Stimulated activated CD4-positive, alpha-beta T cell treated with anti-CD3 and anti-CD28 coated beads, Interleukin-15, amount 100 ng/mL, for 24 hours (primary cell): ENCODE results near the gene DHRS9.

ENCODE experiments used
- DNase-seq: peaks from one replicate; pipeline ENCODE4 v3.0.0-alpha.2; 2020

Gene DHRS9

DNA sequence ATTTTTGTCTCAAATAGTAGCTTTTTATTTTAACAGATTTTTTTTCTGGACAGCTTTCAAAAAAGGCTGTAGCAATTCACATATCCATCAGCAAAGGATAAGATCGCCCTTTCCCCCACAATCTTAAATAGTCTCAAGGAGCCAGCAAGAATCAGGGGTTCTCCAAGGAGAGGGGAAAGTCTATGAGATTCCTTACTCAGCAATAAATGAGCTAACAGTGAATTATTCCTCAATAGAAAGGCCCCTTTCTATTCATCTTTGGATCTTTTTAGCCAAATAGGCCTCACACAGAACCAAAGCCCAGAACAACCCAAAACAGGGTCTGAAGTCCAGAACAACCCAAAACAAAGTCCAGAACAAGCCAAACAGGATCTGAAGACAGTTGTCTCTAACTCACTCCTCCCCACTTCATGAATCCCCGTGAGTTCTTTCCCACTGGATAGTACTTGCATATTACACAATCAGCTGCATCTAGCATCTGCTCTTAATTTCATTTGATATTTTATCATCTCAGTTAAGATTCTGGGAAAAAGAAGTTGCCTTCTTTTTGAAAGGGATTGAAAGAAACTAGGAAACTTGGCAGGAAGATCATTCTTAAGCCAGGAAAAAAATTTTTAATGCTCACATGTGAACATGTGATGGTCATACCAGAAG is 3.4 kb upstream of the DHRS9 start:
- no peak for DNase-seq

DNA sequence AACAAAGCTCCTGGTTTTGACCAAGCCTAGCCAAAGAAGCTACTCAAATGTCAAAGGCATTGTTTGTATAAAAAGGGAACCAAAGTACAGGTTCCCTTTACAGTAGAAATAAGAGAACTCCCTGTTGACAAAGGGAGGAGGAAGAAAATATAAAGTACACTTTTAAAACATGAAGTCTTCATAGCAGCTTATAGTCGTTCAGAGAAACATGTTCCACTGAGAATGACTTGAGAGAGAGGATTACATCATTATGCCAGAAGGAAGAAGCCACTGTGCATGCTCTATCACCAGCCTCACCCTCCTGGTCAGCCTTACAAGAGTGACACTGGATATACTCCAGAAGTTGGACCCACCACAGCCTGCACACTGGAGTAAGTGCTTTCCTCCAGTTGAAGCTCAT is 2.5 kb upstream of the DHRS9 start:
- no peak for DNase-seq

DNA sequence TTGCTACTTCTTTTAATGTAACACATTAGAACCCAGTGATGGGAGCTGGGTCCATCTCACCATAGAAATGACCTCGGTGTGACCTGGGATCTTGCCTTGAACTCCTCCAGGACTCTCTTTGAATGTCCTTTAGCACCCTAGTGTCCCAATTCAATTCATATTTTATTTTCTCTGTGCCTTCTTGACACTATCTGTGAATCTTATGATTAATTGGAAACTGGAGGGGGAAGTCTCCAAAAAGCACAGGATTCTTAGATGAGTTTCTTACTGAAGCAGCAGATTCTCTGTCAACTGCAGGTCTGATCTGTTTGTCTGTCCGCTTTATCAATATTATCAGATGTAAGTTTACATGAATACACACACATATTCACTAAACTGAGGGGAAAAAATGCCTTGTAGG is 470 bp downstream of the DHRS9 start:
- no peak for DNase-seq

DNA sequence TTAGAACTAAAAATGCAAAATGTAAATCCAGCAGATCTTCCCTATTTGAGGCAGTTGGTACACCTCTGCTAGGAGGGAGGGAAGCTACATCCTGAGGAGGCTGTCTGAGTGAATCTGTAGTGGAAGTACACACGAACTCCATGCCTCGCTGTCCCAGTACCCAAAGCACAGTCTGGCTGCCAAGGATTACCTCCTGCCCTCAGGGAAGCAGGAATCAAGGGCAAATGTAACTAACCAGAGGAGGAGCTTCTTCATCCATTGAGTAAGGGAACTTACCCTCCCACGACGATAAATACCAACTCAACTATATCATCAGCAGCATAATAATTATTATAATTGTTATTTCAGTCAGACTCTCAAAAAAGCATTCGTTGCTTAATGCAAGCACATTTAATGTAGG is 2.1 kb downstream of the DHRS9 start:
- no peak for DNase-seq

DNA sequence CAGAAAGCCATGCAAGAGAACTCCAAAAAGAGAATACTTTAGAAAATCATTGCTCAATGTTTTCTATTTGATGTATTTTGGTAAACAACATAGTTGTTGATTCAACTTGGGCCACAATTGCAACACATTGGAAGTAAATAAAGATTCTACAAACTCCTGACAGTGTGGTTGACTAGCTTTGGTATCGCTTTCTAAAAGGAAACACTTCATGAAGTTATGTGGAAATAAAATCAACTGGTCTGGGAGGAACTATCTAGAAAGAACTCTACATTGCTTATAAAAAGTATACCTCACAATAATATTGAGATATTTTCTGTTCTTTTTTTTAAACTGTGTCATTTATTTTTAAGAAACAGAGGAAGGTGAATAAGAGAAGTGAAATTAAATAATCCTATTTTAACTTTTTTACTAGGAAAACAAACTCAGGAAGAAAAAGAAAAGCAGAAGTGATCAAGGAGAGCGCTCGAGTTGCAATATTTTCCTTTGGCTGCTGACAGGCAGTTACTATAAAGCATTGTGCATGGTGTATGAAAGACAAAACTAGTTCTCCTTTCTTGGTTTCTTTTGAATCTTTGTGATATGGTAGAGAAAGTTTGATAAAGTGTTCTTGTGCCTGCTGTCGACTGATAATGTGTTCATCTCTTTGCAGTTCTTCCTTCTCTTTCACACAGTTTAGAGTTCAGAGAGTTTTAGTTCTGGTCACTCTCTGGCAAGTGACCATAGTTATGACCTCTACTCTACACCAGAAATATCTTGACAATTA is 3.0 kb downstream of the DHRS9 start:
- no peak for DNase-seq

DNA sequence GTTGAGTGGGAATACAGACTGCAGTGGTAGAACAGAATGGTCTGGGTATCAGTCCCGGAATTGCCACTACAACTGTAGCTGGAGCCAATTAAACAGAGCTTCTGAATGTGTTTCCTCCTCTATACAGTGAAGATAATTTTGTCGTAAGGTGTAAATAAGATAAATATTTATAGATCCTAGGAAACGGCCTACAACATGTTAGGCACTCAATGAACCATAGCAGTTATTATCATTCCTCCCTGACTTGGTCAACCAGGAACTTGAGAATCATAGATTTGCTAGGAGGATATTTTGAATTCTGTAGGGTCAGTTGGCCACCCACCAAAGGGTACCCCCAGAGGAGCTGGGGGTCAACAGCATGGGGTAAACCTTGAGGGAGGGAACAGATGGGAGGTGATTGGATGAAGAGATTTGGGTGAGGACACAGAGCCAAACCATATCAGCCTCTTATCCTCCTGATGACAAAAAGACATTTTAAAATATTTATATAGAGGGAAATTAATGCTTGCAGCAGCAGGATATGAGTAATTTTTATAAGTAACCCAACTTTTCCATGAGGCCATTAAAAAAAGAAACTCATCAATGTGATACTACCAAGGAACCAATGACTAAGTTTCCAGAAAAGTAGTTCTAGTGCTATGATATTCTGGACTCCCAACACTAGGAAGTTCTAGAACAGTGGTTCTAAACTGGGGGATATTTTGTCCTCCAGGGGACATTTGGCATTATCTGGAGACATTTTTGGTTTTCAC is 4.0 kb downstream of the DHRS9 start:
- no peak for DNase-seq

DNA sequence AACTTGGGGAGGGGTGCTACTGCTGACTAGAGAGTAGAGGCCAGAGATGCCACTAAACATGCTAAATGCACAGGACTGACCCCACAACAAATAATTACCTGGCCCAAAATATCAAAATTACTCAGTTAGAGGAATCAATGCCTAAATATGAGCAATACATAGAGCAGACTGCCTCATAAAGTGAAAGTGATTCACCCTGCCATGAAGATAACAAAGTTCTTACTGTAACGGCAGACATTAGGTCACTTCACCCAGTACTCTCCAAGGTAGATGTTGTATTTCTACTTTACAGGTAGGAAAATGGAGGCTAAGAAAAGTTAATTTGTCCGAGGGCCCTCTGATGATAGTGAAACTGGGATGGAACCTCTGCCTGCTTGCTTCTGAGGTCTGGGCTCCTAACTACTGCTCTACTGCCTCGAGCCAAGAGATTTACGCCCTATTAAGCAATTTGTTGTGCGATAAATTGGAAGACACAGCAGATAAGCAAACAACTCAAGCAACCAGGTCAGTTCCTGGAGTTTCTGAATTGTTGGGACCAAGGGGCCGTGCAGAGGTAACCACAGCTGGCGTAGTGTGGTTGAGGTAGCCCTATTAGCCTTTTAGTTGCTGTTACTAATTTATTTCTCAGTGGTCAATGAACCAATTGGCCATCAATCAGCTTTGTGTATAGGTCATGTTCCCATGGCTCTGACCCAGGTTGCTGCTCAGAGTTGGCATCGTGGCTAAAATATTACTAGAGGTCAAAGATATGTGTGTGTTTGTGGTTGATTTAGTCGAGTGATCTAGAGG is 4.8 kb downstream of the DHRS9 start:
- no peak for DNase-seq

DNA sequence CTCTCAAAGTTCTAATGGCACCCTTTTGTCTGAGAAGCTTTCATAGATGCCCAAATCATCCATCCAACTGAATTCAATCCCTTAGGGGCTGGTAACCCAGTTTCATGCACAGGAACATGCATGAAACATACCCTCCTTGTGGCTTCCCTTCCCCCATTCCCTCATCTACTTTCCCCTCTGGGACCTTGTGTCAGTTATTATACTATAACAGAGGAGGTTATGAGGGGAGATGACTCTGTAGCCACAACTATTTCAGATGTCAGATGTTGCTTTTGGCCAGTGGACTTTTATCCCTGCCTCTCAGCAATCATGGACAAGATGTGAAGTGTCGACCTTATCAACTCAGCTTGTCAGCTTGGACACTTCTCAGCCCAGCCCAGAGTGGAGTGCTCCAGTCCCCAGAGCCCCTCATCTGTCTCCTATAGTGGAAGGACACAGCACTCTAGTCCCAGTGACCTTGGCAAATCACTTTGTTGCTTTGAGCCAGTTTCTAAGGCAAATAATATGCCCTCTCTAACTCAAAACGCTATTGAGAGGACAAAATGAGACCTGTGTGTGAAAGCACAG is 8.4 kb downstream of the DHRS9 start:
- DNase-seq = no peak

DNA sequence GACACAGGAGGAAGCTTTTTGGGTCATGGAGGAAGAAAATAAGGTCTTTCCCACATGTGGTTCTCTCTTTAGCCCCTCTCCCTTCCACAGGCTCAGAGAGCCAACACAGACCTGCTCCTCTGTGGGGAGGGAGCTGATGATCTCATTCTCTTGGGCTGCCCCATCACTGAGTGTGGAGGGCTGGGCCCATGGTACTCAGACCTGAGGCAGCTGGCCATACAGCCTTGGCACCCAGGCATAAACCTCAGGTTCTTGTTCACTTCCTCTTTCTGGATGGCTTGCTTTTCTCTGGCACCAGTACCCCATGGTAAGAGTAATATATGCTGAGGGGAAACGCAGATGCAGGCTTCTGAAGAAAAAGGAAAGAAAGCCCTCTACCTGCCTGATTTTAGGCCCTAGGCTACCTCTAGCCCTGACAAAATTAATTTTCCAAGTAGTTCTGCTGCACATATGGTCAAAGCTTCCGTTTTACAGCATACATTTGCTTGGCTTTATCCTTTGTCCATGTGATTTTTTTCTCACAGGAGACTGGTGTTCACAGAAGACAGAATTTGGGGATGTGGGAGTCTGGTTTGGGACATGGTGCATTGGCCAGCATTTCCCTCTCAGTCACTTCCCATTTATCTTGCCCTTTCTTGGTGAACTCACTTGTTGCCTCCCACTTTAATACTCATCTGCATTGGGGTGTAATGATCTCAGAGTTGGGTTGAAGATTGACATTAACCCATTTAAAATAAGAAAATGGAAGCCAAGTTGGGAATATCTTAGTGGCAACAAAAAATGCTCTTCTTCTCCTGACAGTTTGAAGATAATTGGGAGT is 11.1 kb downstream of the DHRS9 start:
- DNase-seq = no peak

DNA sequence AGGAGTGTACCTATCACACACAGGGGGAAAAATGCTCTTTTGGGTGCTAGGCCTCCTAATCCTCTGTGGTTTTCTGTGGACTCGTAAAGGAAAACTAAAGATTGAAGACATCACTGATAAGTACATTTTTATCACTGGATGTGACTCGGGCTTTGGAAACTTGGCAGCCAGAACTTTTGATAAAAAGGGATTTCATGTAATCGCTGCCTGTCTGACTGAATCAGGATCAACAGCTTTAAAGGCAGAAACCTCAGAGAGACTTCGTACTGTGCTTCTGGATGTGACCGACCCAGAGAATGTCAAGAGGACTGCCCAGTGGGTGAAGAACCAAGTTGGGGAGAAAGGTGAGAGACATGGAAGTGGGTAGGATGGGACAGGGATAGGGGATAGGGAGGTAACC is 12.2 kb downstream of the DHRS9 start:
- DNase-seq = no peak

DNA sequence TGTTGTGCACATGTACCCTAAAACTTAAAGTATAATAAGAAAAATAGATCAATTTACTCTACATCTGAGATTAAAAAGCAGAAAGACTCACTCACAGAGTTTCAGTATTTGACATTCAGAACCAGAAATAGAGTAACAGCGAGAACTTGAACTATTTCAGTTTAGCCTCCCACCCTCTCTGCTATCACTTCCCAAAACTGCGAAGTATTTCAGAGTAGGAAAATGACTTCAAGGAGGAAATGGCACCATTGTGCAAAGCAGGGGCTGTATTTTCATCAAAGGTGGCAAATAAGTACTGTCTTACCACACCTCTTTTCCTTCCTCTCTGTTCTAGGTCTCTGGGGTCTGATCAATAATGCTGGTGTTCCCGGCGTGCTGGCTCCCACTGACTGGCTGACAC is 13.6 kb downstream of the DHRS9 start:
- DNase-seq = no peak

DNA sequence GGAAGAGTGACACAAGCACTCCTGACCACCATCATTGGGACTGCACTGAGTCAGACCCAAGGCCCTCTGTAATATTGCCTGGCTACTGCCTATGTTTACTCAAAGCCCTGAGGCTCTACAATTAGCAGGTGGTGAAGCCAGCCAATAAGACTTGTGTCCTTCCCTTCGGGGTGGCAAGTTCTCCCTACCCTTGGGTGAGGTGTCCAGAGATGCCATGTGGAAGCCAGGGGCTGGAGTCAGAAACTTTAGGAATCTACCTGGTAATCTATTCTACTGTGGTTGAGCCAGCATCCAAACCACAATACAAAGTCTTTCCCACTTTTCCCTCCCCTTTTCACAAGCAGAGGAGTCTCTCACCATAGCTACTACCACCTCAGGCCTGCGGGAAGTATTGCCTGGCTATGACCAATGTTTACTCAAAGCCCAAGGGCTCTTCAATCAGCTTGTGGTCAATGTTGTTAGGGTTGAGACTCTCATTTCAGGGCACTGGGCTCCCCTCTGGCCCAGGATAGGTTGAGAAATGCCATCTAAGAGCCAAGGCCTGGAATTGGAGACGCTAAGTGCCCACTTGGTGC is 17.6 kb downstream of the DHRS9 start:
- DNase-seq = no peak

DNA sequence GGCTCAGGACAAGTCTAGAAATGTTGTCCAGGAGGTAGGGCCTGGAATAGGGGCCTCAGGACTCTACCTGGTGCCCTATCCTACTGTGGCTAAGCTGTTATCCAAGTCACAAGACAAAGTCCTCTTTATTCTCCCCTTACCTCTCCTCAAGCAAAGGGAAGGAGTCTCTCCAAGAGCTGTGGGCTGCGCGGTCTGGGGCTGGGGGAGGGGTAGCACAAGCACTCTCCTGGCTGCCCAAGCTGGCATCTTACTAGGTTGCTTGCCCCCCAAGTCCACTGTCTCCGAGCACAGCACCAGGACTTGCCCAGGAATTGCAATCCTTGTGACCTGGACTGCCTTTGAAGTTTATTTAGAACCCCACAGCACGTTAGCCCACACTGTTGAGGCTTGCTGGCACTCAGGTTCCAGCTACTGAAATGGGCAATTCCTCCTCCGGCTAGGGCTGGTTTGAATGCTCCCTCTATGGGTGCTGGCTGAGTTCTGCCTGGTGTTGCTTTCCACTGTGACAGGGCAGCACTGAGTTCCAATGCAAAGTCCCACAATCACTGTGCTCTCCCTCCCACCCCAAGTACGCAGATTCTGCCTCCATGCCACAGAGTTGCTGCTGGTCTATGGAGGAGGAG is 18.5 kb downstream of the DHRS9 start:
- DNase-seq = no peak

DNA sequence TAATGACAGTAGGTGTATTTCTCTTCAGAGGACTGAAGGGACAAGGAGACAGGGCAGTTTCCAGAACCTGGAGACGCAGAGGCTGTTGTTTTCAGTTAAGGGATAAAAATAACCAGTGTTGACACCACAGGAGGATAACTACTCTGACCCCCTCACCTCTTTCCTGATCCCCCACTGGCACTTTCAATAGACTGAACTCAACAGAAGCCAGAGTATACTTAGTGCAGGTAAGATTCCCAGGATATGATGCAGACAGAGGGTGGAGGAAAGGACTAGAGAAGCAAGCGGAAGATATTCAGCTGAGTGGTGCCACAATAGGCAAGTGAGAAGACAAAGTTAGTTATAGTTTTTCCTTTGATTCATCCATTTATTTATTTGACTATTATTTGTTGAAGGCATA is 19.8 kb downstream of the DHRS9 start:
- DNase-seq = no peak

DNA sequence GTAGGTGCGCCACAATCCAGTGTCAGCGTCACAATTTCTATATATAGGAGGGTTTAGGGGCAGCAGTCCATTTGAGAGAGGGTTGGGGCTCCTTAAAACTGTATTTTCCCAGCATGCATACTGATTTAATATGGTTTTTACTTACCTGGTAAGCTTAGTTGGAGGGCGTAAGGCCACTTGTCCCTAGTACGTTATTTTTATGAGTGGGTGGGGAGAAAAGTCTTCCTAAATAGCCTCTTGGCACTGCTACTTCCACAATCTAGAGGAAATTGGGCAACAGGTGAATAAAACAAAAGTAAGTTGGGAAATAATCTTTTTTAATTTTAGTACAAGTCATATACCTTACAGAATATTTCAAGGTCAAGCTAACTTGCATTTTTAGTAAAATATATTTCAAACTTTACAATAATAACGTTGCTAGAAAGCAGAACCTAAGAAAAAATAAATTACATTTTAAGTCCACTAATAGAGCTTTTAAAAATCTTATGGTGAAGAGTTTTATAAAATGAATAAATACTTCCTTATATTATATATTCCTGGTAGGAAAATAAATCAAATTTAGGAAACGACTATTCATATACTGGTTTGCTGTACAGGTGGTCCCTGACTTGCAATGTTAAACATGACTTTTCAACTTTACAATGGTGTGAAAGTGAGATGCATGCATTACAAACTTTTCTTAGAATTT is 20.9 kb downstream of the DHRS9 start:
- DNase-seq = no peak

DNA sequence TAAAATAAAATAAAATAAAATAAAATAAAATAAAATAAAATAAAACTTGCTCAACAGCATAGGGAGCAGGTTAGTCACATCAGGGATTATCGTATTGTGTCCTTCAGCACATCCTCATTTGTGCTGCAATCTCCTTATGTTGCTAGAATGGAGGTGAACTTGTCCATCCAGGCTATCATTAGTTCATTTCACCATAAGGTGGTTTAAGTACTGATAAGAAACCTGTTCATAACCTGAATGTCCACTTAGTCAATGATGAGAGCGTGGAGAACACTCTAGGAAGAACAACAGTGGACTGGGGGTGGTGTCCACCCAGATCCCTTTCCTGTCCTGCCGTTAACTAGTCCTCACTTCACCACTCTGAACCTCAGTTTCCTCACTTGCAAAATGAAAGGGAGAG is 21.9 kb downstream of the DHRS9 start:
- no peak for DNase-seq

DNA sequence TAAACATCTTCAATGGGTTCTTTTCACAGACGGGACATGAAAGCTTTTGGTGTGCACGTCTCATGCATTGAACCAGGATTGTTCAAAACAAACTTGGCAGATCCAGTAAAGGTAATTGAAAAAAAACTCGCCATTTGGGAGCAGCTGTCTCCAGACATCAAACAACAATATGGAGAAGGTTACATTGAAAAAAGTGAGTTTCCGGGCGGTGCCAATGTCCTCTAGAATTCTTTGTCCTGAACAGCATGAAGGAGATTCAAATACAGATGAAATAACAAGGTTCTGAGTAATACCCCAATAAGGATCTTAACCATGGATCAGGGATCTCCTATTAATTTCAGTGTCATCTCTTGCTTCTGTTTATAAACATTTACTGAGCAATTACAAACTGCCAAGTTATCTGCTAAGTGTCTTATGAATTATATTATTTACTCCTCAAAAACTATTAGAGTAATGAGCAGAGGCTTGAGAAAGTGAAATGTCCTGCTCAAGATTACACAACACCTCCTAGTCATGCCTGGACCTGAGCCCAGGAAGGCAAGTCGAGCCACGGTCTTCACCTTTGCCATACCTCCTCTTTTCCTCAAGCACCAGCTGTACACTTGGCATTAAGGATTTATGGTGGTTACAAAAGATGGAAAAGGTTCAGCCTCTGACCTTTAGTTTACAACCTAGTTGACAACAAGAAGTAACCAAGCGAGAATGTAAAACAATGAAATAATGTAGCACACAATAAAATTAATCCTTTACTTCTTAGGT is 22.6 kb downstream of the DHRS9 start:
- no peak for DNase-seq

DNA sequence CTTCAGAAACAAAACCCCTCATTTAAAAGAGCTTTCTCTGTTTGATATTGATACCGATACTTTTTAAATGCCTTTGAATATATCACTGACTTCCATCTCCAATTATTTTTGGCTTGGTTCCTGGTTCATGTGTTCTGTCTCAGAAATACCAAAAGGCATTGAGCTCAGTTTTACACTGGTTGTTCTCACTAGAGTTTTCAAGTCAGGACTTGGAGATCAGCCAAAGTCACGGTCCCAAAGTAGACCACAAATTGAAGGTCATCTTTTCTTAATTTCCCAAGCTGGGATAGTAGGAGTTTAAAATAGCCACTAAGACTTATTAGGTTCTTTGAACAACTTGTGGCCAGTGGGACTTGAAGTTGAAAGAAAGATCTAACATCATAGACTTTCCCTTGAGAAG is 24.2 kb downstream of the DHRS9 start:
- no peak for DNase-seq

DNA sequence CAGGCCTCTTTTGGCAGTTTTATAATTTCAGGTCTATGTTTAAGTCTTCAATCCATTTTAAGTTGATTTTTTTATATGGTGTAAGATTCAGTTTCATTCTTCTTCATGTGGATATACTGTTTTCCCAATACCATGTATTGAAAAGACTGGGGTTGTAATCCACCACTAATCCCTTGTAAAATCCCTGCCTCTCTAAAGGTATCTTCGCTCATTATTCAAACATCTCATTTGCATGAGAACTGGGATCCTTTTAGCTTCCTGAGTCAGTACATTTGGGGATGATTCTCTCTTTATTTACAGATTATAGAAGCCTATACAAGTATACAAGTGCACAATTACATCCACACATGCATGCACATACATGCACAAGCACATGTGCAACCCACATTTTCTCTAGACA is 25.3 kb downstream of the DHRS9 start:
- DNase-seq = no peak

DNA sequence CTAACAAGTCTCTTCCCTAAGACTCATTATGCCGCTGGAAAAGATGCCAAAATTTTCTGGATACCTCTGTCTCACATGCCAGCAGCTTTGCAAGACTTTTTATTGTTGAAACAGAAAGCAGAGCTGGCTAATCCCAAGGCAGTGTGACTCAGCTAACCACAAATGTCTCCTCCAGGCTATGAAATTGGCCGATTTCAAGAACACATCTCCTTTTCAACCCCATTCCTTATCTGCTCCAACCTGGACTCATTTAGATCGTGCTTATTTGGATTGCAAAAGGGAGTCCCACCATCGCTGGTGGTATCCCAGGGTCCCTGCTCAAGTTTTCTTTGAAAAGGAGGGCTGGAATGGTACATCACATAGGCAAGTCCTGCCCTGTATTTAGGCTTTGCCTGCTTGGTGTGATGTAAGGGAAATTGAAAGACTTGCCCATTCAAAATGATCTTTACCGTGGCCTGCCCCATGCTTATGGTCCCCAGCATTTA is 26.3 kb downstream of the DHRS9 start:
- peak; percentile 19 for DNase-seq
